ENCODE measurements around the gene NUDT3.
"Not testable (repeated sequence)": the region's sequence is repeated elsewhere in the genome, so short reads cannot be mapped to it uniquely, and the experiment has no call there.

The NUDT3 gene

DNA sequence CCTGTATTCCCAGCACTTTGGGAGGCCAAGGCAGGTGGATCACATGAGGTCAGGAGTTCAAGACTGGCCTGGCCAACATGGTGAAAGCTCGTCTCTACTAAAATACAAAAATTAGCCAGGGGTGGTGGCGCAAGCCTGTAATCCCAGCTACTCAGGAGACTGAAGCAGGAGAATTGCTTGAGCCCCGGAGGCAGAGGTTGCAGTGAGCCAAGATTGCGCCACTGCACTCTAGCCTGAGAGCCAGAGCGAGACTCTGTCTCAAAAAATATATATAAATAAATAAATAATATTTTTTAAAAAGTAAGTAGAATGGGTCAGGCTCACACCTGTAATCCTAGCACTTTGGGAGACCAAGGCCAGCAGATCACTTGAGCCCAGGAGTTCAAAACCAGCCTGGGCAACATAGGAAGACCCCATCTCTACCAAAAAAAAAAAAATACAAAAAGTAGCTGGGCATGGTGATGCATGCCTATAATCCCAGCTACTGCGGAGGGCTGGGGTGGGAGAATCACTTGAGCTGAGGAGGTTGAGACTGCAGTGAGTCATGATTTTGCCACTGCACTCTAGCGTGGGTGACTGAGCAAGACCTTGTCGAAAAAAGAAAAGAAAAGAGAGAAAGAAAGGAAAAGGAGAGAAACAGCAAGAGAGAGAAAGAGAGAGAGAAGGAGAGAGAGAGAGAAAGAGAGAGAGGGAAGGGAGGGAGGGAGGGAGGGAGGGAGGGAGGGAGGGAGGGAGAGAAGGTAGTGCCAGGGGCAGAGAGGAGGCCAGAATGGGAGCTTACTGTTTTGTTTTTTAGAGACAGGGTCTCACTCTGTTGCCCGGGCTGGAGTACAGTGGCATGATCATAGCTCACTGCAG is 26.5 kb downstream of the NUDT3 start:
- not testable (repeated sequence) for DNase-seq

DNA sequence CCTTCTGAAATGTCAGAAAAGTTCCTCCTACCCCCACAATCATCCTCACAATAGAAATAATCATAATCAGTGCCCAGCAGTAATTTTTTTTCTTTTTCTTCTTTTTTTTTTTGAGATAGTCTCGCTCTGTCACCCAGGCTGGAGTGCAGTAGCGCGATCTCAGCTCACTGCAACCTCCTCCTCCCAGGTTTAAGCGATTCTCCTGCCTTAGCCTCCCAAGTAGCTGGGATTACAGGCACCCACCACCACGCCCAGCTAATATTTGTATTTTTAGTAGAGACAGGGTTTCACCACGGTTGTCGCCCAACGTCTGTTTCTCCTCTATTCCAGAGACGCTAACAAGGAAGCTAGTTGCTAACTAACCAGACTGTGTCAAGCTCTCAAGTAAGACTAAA is 28.8 kb downstream of the NUDT3 start:
- not testable (repeated sequence) for DNase-seq

DNA sequence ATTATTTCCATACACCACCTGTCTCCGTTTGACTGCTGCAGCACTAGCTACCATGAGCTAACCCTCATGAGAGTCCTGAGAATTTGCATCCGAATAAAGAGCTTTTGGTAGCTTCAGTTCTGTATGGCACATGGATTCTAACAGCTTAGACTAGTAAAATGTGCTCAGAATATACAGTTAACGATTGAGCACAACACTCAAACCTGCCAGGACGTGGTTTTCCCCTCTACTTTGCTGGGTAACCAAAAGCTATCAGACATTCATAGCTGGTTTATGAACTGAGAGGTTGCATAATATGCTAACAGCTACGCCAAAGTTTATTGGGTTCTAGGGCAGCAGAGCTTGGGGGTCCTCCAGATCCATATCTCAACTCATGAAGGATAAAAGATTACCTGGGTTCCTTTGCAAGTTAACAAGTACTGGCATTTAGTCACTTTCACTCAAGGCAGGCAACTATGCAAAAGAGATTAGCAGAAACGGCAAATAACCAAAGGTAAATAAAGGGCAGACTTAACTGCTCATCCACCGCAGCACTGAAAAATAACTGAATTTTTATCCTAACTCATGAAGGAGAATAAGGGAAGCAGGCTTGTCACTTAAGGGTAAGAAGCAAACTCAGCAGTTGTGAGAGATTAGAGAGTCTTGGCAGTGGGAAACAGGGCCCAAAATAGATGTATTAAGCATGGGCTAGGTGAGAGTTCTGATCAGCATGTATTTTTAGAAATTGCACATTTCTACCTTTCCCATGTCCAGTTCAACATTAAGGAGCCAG is 29.4 kb downstream of the NUDT3 start:
- no peak for DNase-seq

DNA sequence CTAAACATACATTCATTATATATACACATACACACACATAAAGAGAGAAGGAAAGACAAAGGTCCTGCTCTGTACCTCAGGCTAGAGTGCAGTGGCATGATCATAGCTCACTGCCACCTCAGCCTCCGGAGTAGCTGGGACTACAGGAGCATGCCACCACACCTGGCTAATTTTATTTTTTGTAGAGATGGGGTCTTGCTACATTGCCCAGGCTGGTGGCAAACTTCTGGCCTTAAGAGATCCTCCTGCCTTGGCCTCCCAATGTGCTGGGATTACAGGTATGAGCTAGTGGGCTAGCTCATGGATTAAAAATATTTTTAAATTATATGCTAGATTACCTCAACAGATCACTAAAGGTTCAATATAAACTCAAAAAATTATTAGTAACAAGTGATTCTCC is 30.3 kb downstream of the NUDT3 start:
- DNase-seq, result no peak

GRCh38 chr6:34360556-34360955 is 31.9 kb downstream of the NUDT3 start:
- DNase-seq, result no peak

DNA sequence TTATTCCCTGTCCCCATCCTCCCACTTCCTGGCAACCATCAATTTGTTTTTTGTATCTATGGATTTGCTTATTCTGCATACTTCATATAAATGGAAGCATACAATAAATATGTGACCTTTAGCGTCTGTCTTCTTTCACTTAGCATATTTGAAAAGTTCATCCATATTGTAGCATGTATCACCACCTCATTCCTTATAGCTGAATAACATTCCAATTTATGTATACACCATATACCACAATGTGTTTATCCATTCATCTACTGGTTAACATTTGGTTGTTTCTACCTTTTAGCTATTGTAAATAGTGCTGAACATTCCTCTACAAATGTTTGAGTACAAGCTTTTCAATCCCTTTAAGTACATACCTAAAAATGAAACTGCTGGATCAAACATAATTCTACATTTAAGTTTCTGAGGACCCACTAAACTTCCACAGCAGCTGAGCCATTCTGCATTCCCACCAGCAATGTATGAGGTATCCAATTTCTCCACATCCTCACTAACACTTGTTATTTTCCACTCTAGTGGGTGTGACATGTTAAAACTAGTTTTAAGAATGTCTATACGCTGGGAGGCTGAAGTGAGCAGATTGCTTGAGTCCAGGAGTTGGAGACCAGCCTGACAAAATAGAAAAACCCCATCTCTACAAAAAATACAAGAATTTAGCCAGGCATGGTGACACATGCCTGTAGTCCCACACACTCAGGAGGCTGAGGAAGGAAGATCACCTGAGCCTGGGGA is 32.9 kb downstream of the NUDT3 start:
- DNase-seq, result no peak

- no peak for DNase-seq
Observed at GRCh38 chr6:34358389-34358905, 34.0 kb downstream of the NUDT3 start.

GRCh38 chr6:34357937-34358336 is 34.5 kb downstream of the NUDT3 start:
- DNase-seq, result no peak

- DNase-seq, result no peak
Observed at GRCh38 chr6:34355889-34356288, 36.6 kb downstream of the NUDT3 start.

- not testable (repeated sequence) for DNase-seq
Observed at GRCh38 chr6:34354230-34354629, 38.2 kb downstream of the NUDT3 start.

DNA sequence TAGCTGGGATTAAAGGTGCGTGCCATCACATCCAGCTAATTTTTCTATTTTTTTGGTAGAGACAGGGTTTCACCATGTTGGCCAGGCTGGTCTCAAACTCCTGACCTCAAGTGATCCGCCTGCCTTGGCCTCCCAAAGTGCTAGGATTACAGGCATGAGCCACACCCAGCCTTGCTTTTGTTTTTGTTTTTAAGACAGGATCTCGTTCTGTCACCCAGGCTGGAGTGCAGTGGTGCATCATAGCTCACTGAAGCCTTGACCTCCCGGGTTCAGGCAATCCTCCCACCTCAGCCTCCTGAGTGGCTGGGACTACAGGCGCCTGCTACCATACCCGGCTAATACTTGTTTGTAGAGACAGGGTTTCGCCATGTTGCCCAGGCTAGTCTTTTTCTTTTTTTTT is 38.9 kb downstream of the NUDT3 start:
- not testable (repeated sequence) for DNase-seq

DNA sequence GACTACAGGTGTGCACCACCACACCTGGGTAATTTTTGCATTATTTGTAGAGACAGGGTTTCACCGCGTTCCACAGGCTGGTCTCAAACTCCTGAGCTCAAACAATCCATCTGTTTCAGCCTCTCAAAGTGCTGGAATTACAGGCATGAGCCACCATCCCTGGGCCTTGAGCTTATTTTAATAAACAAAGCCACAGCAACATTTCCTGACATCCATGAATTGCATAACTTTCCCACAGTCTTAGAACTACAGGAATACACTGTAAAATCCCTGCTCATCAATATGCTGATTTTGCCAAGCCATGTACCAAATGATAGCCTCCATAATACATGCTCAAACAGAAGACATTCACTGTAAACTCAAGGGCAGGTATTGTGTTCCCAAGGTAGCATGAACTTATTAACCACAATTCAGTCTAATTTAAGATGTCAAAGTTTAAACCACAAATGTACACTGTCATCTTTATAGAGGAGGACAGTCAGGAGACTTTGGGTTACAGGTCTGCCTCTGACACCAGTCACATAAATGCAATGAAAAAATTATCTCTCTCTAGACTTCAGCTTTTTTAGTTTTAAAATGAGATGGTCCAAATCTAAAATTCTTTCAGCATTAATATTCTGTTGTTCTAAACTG is 40.0 kb downstream of the NUDT3 start:
- no peak for DNase-seq

- DNase-seq, result no peak
Observed at GRCh38 chr6:34350934-34351217, 41.6 kb downstream of the NUDT3 start.

DNA sequence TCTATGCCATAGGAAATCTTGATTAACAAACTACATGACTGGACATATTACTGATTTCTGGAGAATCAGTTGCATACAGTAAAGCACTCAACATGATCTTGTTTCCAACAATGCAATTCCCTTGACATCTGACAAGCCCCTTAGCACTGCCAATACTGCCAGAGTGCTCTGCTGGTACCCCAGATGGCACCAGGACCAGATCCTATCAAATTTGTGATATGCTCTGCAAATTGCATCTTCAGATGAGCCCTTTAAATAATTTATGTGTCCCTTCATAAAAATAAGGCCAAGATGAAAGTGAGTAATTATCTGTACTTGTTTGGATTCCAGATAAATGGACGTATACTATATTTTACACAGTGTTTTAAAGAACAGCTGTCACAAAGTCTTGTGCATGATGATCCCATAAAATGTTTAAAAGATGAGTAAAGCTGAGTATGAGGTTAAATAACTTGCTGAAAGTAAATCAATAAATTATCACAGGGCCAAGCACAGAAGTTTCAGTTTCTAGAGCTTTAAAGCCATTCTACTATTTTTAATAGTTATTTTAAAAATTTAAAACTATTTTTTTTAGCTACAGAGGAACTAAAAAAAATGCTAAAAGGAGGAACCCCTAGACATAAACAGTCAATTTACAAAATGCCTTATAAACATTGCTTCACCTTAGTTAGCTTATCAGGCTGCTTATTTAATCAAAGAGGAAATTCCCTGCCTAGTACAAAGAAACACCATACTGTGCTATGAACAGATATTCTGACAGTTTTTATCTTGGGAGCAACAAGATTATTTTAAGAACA is 42.1 kb downstream of the NUDT3 start:
- no peak for DNase-seq

GRCh38 chr6:34349211-34349610 is 43.3 kb downstream of the NUDT3 start:
- DNase-seq, result no peak

DNA sequence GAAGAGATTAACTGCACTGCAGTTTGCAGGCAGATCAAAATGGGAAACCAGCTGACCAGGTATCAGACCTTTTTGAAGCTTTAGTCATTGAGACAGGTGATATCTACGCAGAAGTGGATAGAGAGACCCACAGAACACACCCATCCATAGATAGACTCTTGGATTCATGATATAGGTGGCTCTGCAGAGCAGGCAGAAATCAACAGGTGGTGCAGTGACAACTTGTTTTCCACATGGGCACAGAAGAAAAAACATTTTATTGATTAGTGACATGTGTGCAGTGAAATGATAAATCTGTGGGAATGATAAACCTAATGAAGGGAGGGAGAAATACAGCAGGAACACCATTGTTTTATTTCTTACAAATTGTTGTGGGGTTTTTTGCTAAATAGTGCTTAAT is 45.2 kb downstream of the NUDT3 start:
- no peak for DNase-seq

DNA sequence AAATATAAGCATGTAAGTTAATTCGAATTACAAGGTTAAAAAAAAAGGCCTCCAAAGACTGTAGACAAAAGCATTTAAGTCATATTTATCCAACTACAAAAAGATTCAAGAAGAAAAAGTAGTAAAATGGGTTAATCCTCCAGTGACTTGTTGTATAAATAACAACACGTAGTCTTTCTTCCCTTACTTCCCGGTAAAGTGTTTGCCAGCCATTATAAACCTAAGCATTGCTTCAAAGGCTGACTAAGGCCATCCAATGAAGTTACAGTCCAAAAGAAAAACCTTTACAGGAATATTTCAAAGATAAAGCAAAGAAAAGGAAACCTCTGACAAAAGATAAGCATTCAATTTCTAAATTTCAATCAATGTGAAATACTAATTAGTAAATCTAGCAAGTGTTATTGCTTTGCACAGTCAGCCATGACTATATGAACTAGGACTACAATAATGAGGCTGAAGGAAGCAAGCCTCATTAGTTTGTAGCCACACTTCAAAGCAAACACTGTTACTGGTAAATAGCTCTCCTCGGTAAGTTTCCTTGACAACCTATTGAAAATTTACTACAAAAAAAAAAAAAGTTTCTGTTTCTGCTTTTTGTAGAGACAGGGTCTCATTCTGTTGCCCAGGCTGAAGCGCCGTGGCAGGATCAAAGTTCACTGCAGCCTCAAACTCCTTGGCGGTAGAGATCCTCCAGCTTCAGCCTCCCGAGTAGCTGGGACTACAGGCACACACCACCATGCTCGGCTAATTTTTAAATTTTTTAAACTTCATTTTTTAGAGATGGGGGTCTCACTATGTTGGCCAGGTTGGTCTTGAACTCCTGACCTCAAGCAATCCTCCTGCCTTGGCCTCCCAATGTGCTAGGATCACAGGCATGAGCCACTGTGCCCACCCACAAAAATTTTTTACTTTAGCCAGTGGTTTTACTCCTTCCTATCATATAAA is 46.0 kb downstream of the NUDT3 start:
- DNase-seq, result no peak

- no peak for DNase-seq
Observed at GRCh38 chr6:34343806-34344205, 48.7 kb downstream of the NUDT3 start.

- no peak for DNase-seq
Observed at GRCh38 chr6:34342247-34342646, 50.2 kb downstream of the NUDT3 start.

DNA sequence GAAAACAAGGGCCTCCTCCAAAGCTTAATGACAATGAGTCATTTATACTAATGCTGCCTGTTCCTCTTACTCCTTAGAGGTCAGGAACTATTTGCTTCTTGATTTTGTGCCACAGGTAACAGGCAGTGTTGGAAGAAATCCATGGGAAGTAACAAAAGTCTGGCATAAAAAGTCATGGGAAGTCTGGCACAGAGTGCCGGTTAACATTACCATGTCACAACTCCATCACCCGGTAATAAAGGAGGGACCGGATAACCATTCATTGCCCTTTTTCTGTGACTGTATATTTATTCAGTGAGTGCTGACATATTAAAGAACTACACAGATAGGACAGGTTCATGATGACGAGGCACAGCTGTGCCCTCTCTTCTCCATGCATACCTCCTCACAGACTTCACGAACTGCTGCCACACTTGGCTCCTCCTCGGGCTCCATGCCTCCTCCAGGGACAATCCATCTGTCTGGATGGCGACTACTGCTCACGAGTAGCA is 50.9 kb downstream of the NUDT3 start:
- DNase-seq, result no peak
